K562 (cell line): Measurements from ENCODE around the gene TAS2R4. TPM values are rescaled to one million over a fixed set of nuclear protein-coding genes. Genes with fewer than 3 reads are reported as not detected.

Experiments
- ARHGAP35 ChIP-seq: fragments of 450-650 bp; IDR thresholded peaks from 2 replicates; pipeline ENCODE4 v1.6.1; 2018; ENCODE audit not compliant: partially characterized antibody
- ARID2 ChIP-seq: fragments of 450-650 bp; IDR thresholded peaks from 2 replicates; pipeline ENCODE4 v1.6.1; 2017; ENCODE audit warnings: antibody characterized with exemption, mild to moderate bottlenecking
- CBFA2T3 ChIP-seq: fragments of 450-650 bp; IDR thresholded peaks from 2 replicates; pipeline ENCODE4 v1.6.1; 2017
- CREB3 ChIP-seq: fragments of 450-650 bp; conservative IDR thresholded peaks from 2 replicates; pipeline ENCODE4 v1.6.1; 2016; ENCODE audit warnings: missing genetic modification characterization, low read depth, mild to moderate bottlenecking, missing compliant biosample characterization, moderate library complexity
- CREM ChIP-seq: IDR thresholded peaks from 2 replicates; pipeline ENCODE4 v1.6.1; 2014; ENCODE audit warnings: antibody characterized with exemption, low read depth
- CTBP1 ChIP-seq: fragments of 450-650 bp; IDR thresholded peaks from 2 replicates; pipeline ENCODE4 v1.6.1; 2016; ENCODE audit warnings: borderline replicate concordance
- EWSR1 ChIP-seq: fragments of 450-650 bp; IDR thresholded peaks from 2 replicates; pipeline ENCODE4 v1.6.1; 2018; ENCODE audit warnings: borderline replicate concordance, mild to moderate bottlenecking, low read depth, moderate library complexity; ENCODE audit not compliant: partially characterized antibody
- HOXB6 ChIP-seq: fragments of 250-450 bp; sonication (Bioruptor Pico); IDR thresholded peaks from 2 replicates; pipeline ENCODE4 v1.5.1; 2022; ENCODE audit warnings: mild to moderate bottlenecking, borderline replicate concordance
- KDM1A ChIP-seq, 2 experiments: fragments of 450-650 bp; IDR thresholded peaks; 2 replicates each; pipeline ENCODE4 v1.6.1; 2016; ENCODE audit warnings: mild to moderate bottlenecking in 2 of 2
- LARP7 ChIP-seq: fragments of 450-650 bp; IDR thresholded peaks from 2 replicates; pipeline ENCODE4 v1.6.1; 2016
- LCOR ChIP-seq: sonication (generic); formaldehyde crosslinking; IDR thresholded peaks from 2 replicates; pipeline ENCODE4 v1.8.0; 2022; ENCODE audit warnings: mild to moderate bottlenecking, missing genetic modification reagents
- LEF1 ChIP-seq: fragments of 450-650 bp; IDR thresholded peaks from 2 replicates; pipeline ENCODE4 v1.6.1; 2016; ENCODE audit warnings: mild to moderate bottlenecking
- MAX ChIP-seq: sonication (generic); formaldehyde crosslinking; IDR thresholded peaks from 2 replicates; pipeline ENCODE4 v1.9.0; 2022; ENCODE audit warnings: mild to moderate bottlenecking, missing genetic modification reagents
- MIER1 ChIP-seq: fragments of 450-650 bp; IDR thresholded peaks from 2 replicates; pipeline ENCODE4 v1.6.1; 2016; ENCODE audit warnings: antibody characterized with exemption, mild to moderate bottlenecking, low read depth
- MXD1 ChIP-seq: fragments of 250-450 bp; sonication (Bioruptor Pico); IDR thresholded peaks from 2 replicates; pipeline ENCODE4 v1.8.0; 2021; ENCODE audit warnings: borderline replicate concordance, mild to moderate bottlenecking, moderate library complexity; ENCODE audit not compliant: poor library complexity, severe bottlenecking
- MYNN ChIP-seq, 2 experiments: sonication (generic); formaldehyde crosslinking in 1 of 2; IDR thresholded peaks; 2 replicates each; pipeline versions ENCODE4 v1.5.0 to v1.6.1; 2016 to 2020; ENCODE audit warnings: antibody characterized with exemption in 1 of 2, missing genetic modification reagents in 1 of 2
- NR2C1 ChIP-seq, 2 experiments: fragments of 450-650 bp; IDR thresholded peaks; 2 replicates each; pipeline ENCODE4 v1.6.1; 2017; ENCODE audit warnings: mild to moderate bottlenecking in 2 of 2, antibody characterized with exemption in 1 of 2, inconsistent platforms in 1 of 2, missing compliant biosample characterization in 1 of 2, missing genetic modification characterization in 1 of 2
- PRPF4 ChIP-seq: fragments of 200-400 bp; formaldehyde crosslinking; IDR thresholded peaks from one replicate; pipeline ENCODE4 v1.6.1; 2017; ENCODE audit warnings: low read length, low read depth, mild to moderate bottlenecking; ENCODE audit not compliant: insufficient read depth, poor library complexity, severe bottlenecking
- SMAD1 ChIP-seq: fragments of 150-350 bp; IDR thresholded peaks from 2 replicates; pipeline ENCODE4 v1.6.1; 2014; ENCODE audit warnings: low read length, low read depth; ENCODE audit not compliant: partially characterized antibody
- SOX6 ChIP-seq: fragments of 450-650 bp; IDR thresholded peaks from 2 replicates; pipeline ENCODE4 v1.6.1; 2014; ENCODE audit warnings: mild to moderate bottlenecking
- SREBF1 ChIP-seq: fragments of 150-350 bp; IDR thresholded peaks from 2 replicates; pipeline ENCODE4 v1.6.1; 2014; ENCODE audit warnings: antibody characterized with exemption, low read depth, low read length, borderline replicate concordance
- TEAD2 ChIP-seq: fragments of 450-650 bp; IDR thresholded peaks from 2 replicates; pipeline ENCODE4 v1.6.1; 2016; ENCODE audit warnings: missing genetic modification characterization, control low read depth, missing compliant biosample characterization
- ZBTB49 ChIP-seq: sonication (generic); formaldehyde crosslinking; IDR thresholded peaks from 2 replicates; pipeline ENCODE4 v1.8.0; 2022; ENCODE audit warnings: missing genetic modification reagents, mild to moderate bottlenecking, borderline replicate concordance
- ZNF561 ChIP-seq: fragments of 450-650 bp; formaldehyde crosslinking; conservative IDR thresholded peaks from 2 replicates; pipeline ENCODE4 v1.4.0; 2020; ENCODE audit warnings: mild to moderate bottlenecking, moderate library complexity
- ZNF699 ChIP-seq: fragments of 250-450 bp; sonication (Bioruptor Pico); IDR thresholded peaks from 2 replicates; pipeline ENCODE4 v1.8.0; 2021; ENCODE audit warnings: mild to moderate bottlenecking, moderate library complexity; ENCODE audit not compliant: insufficient replicate concordance
- polyA plus RNA-seq, 8 experiments: library from polyadenylated mRNA; depleted of rRNA in 4 of 8; stranded (reverse) in 5 of 8; unstranded in 3 of 8; fragments of >200 nt; fragmentation: Nextera tagmentation in 2 of 8; fragmentation: Illumina TruSeq in 1 of 8; extraction: Ambion mirVana in 2 of 8; extraction: Trizol in 1 of 8; gene quantifications; 2 replicates each; pipeline versions ENCODE4 v1.2.1 to v1.2.3, GENCODE V29; 2011 to 2014; ENCODE audit warnings: inconsistent platforms in 1 of 8, missing spikeins in 1 of 8
- total RNA-seq, 7 experiments: library from RNA; depleted of rRNA in 6 of 7; stranded (reverse); fragments of >200 nt in 6 of 7; fragmentation: Illumina TruSeq in 2 of 7; extraction: Trizol in 2 of 7; gene quantifications; 2 replicates each; pipeline versions ENCODE4 v1.2.1 to v1.2.3, GENCODE V29; 2011 to 2021; ENCODE audit warnings: low replicate concordance in 1 of 7

Gene TAS2R4
- total and polyA plus RNA-seq, 9 of the 15 experiments (the other 6 are each of a cell fraction or from before 2014, with no cell fraction given): 0.04 to 2.1 (median 0.68) TPM

- TF ChIP-seq LCOR (CRISPR knock-in tag): peak; percentile 100
- TF ChIP-seq ARID2: peak; percentile 55
- no peak; the same call in 1 of the 2 replicates for TF ChIP-seq CREB3 (tag)
- peak; percentile 93 for TF ChIP-seq MIER1
- TF ChIP-seq EWSR1: no peak
- TF ChIP-seq KDM1A (IDR thresholded peaks at IDR 0.05): 0 out of 4 replicates have a peak, but pooled peaks of 1 of the 2 experiments have one; percentile 40
- no peak for TF ChIP-seq ZNF699 (CRISPR knock-in tag)
- peak; percentile 98 for TF ChIP-seq CREM
- no peak for TF ChIP-seq ZNF561 (CRISPR knock-in tag)
- TF ChIP-seq TEAD2 (tag): no peak
- no peak for TF ChIP-seq ARHGAP35
- TF ChIP-seq SMAD1: peak; percentile 84
- peak; percentile 86 for TF ChIP-seq LEF1
- peak; percentile 97 for TF ChIP-seq CTBP1
- TF ChIP-seq HOXB6 (CRISPR knock-in tag): 0 out of 2 replicates have a peak, but pooled peaks have one; percentile 48
- TF ChIP-seq PRPF4: no peak
- TF ChIP-seq NR2C1 (IDR thresholded peaks at IDR 0.05): peak; percentile 98
- peak; percentile 99 for TF ChIP-seq NR2C1 (tag; IDR thresholded peaks at IDR 0.05)
- peak; percentile 83 for TF ChIP-seq SOX6
- TF ChIP-seq SREBF1: peak; percentile 82; the same call in 1 of the 2 replicates
- TF ChIP-seq CBFA2T3: peak; percentile 22; the same call in 1 of the 2 replicates
- no peak for TF ChIP-seq MYNN (IDR thresholded peaks at IDR 0.05)
- TF ChIP-seq MYNN (CRISPR knock-in tag; IDR thresholded peaks at IDR 0.05): no peak
- peak; percentile 97 for TF ChIP-seq LARP7
- peak; percentile 64 for TF ChIP-seq MXD1 (CRISPR knock-in tag)
- peak; percentile 88 for TF ChIP-seq MAX (CRISPR knock-in tag)
- no peak for TF ChIP-seq ZBTB49 (CRISPR knock-in tag)
Measured at GRCh38 chr7:141737836-141738591, 38.5 kb upstream of the TAS2R4 start, which contains the start of gene SSBP1 (continued).
